ENCODE data around the gene AHDC1.
A peak's percentile ranks its signal among the peaks of the same experiment; 100 is the strongest.
"Not testable (repeated sequence)": the region's sequence is repeated elsewhere in the genome, so short reads cannot be mapped to it uniquely, and the experiment has no call there.

The AHDC1 gene
- total RNA-seq = 9.4 to 15.3 reads per million in 2 donors

- DNase-seq = peak; percentile 93
These were observed at the start of gene AHDC1 for GRCh38 chr1:27603681-27604578. AHDC1 (minus strand) TSS chr1:27604144; CDS start chr1:27552115, 52,029 bp downstream.

GRCh38 chr1:27652111-27652864 is 48.3 kb upstream of the AHDC1 start:
- DNase-seq = no peak

- no peak for DNase-seq
These were observed 46.7 kb upstream of the AHDC1 start for GRCh38 chr1:27650539-27651175.

GRCh38 chr1:27650171-27650538 is 46.2 kb upstream of the AHDC1 start:
- no peak for DNase-seq

GRCh38 chr1:27649306-27649635 is 45.3 kb upstream of the AHDC1 start:
- DNase-seq = no peak

GRCh38 chr1:27648602-27649305 is 44.8 kb upstream of the AHDC1 start:
- DNase-seq = no peak

- no peak for DNase-seq
These were observed 43.4 kb upstream of the AHDC1 start for GRCh38 chr1:27647328-27647727.

GRCh38 chr1:27646676-27647075 is 42.7 kb upstream of the AHDC1 start:
- DNase-seq = no peak

- no peak for DNase-seq
These were observed 41.1 kb upstream of the AHDC1 start for GRCh38 chr1:27645071-27645415.

GRCh38 chr1:27644369-27645070 is 40.6 kb upstream of the AHDC1 start:
- no peak for DNase-seq

GRCh38 chr1:27643600-27644368 is 39.8 kb upstream of the AHDC1 start:
- no peak for DNase-seq

- not testable (repeated sequence) for DNase-seq
These were observed 36.6 kb upstream of the AHDC1 start for GRCh38 chr1:27640514-27640913.

- DNase-seq = no peak
These were observed 34.9 kb upstream of the AHDC1 start for GRCh38 chr1:27638805-27639204.

- no peak for DNase-seq
These were observed 34.2 kb upstream of the AHDC1 start for GRCh38 chr1:27638047-27638734.

GRCh38 chr1:27635396-27636142 is 31.6 kb upstream of the AHDC1 start:
- no peak for DNase-seq

GRCh38 chr1:27634985-27635367 is 31.0 kb upstream of the AHDC1 start, which contains the start of gene FGR:
FGR (minus strand) TSS chr1:27635185; CDS start chr1:27623916, 11,269 bp downstream.
- no peak for DNase-seq

GRCh38 chr1:27634177-27634984 is 30.4 kb upstream of the AHDC1 start:
- peak; percentile 64 for DNase-seq

- no peak for DNase-seq
These were observed 29.8 kb upstream of the AHDC1 start for GRCh38 chr1:27633640-27634176.

- no peak for DNase-seq
These were observed 29.3 kb upstream of the AHDC1 start for GRCh38 chr1:27633298-27633610.

Data from activated gamma-delta T cell (primary cell).